ENCODE data around the gene PTPMT1. TPM values are rescaled to one million over a fixed set of nuclear protein-coding genes. Genes with fewer than 3 reads are reported as not detected.

Gene PTPMT1
- total RNA-seq (2022) (100 and 108 TPM in 2 replicates), Bru-seq, nascent RNA (percentile 86 among the genes with signal in this experiment), BruChase-seq, experiment 1, labeled RNA remaining after a 2-hour chase (percentile 84 among the genes with signal in this experiment), BruChase-seq, experiment 2, labeled RNA remaining after a 6-hour chase (percentile 89 among the genes with signal in this experiment)
- long read RNA-seq, transcript PTPMT1-205 (3 exons, 1,611 nt) = minor isoform, 55 of 202 reads
- long read RNA-seq, transcript PTPMT1-202 (4 exons, 768 nt) = major isoform, 118 of 202 reads
- long read RNA-seq, transcript PTPMT1-201 (3 exons, 928 nt) = minor isoform, 11 of 202 reads
- long read RNA-seq, transcript PTPMT1-203 (2 exons, 1,014 nt) = minor isoform, 14 of 202 reads
- long read RNA-seq, partial matches to known transcripts = 0 of 202 reads
- long read RNA-seq, other reads (novel, unspliced or antisense) = 4 of 202 reads

GRCh38 chr11:47565340-47566148 is at the start of gene PTPMT1:
Gene PTPMT1, plus strand, starts transcription at chr11:47565599. Its CDS starts 24 bp downstream, at chr11:47565623.
- H3K9me3 ChIP-seq = no peaks in the 10 kb centered on the region
- Mint-ChIP-seq H3K9me3 (ENCODE audit: unreplicated experiment) (no peaks in the 10 kb centered on the region), H3K36me3 (ENCODE audit: insufficient read depth, unreplicated experiment) (peaks cover 34% of the 10 kb centered on the region), H3K27me3 (ENCODE audit: insufficient read depth, unreplicated experiment) (no peaks in the 10 kb centered on the region), H3K27ac (ENCODE audit: unreplicated experiment) (peak within 1 kb of the TSS; percentile 82), H3K4me3 (ENCODE audit: unreplicated experiment) (peak within 1 kb of the TSS; percentile 77), H3K4me1 (ENCODE audit: low read depth, unreplicated experiment) (no peaks in the 10 kb centered on the region)
- H3K4me1 ChIP-seq = no peaks in the 10 kb centered on the region; the same call in 1 of the 2 replicates
- DNase-seq = peak; percentile 92 to 93
- POLR2A ChIA-PET = interaction anchor here (0.6 to 1.1 kb wide), 5 partner anchors 8 to 14 kb away, joined by 4 to 5 read pairs (median 4); partner anchors contain the start of genes KBTBD4 and NDUFS3
- BruUV-seq (replicated peaks) = no TSS peak
- TF ChIP-seq CTCF (IDR thresholded peaks at IDR 0.05; ENCODE audit: insufficient read depth in 1 of 2, low read depth in 1 of 2, low read length in 1 of 2, severe bottlenecking in 1 of 2, unreplicated experiment in 1 of 2) = no peak
- no peaks in the 10 kb centered on the region; the same call in none of the 2 replicates for H3K36me3 ChIP-seq (ENCODE audit: control insufficient read depth, insufficient read depth, low read length)
- intact Hi-C loops (cut with micrococcal nuclease; ENCODE audit: unreplicated experiment) = loop anchor here (1.0 kb wide), 1 partner anchor 12 kb away; the partner anchor contains the start of gene CELF1
- CTCF ChIA-PET = interaction anchor here (0.6 to 2.8 kb wide), 2 partner anchors 10 to 12 kb away, joined by 3 to 16 read pairs; partner anchors contain the start of gene CELF1
- H3K4me3 ChIP-seq (ENCODE audit: low read depth, low read length) = peak within 1 kb of the TSS; percentile 97
- H3K27me3 ChIP-seq (replicated peaks; ENCODE audit: control insufficient read depth, insufficient read depth, low read length) = no peaks in the 10 kb centered on the region

GRCh38 chr11:47516155-47516554 is 49.2 kb upstream of the PTPMT1 start:
- H3K4me3 Mint-ChIP-seq (ENCODE audit: unreplicated experiment) = no peak overlapping the region
- no peaks in the 10 kb centered on the region for H3K27me3 Mint-ChIP-seq (ENCODE audit: insufficient read depth, unreplicated experiment)
- BruUV-seq (replicated peaks) = no TSS peak
- peaks cover 38% of the 10 kb centered on the region for H3K36me3 Mint-ChIP-seq (ENCODE audit: insufficient read depth, unreplicated experiment)
- Histone ChIP-seq H3K9me3 (no peaks in the 10 kb centered on the region), H3K27me3 (replicated peaks; ENCODE audit: control insufficient read depth, insufficient read depth, low read length) (no peaks in the 10 kb centered on the region), H3K4me3 (ENCODE audit: low read depth, low read length) (no peak overlapping the region), H3K4me1 (peaks cover 22% of the 10 kb centered on the region), H3K36me3 (ENCODE audit: control insufficient read depth, insufficient read depth, low read length) (peaks cover 2% of the 10 kb centered on the region; the same call in 1 of the 2 replicates)
- ChIA-PET CTCF (no interaction called here), POLR2A (no interaction called here)
- no peak for DNase-seq
- intact Hi-C loops (cut with micrococcal nuclease; ENCODE audit: unreplicated experiment) = no loop called here
- H3K27ac Mint-ChIP-seq (ENCODE audit: unreplicated experiment) = no peak overlapping the region
- no peaks in the 10 kb centered on the region for H3K9me3 Mint-ChIP-seq (ENCODE audit: unreplicated experiment)
- H3K4me1 Mint-ChIP-seq (ENCODE audit: low read depth, unreplicated experiment) = peaks cover 27% of the 10 kb centered on the region
- TF ChIP-seq CTCF (IDR thresholded peaks at IDR 0.05; ENCODE audit: insufficient read depth in 1 of 2, low read depth in 1 of 2, low read length in 1 of 2, severe bottlenecking in 1 of 2, unreplicated experiment in 1 of 2) = no peak

Data from Caco-2 (cell line).